Measurements from ENCODE around the gene DOC2A.

The DOC2A gene

GRCh38 chr16:29986931-29987330, 23.9 kb downstream of the DOC2A start:
- Histone ChIP-seq H3K9me3 (ENCODE audit: control insufficient read depth in 2 of 2, low read length in 2 of 2) (no peaks in the 10 kb centered on the region), H3K36me3 (ENCODE audit: control insufficient read depth in 2 of 2, insufficient read depth in 2 of 2, low read length in 2 of 2) (peaks cover 70 to 71% of the 10 kb centered on the region in 2 donors), H3K9ac (ENCODE audit: low read length in 2 of 2) (no peak overlapping the region), H3K4me3 (ENCODE audit: low read length in 2 of 2) (no peak overlapping the region), H3K27ac (ENCODE audit: low read length) (no peak overlapping the region), H3K4me1 (ENCODE audit: control insufficient read depth, insufficient read depth, low read length) (no peaks in the 10 kb centered on the region), H3K27me3 (ENCODE audit: control insufficient read depth in 1 of 2, insufficient read depth in 2 of 2, low read length in 2 of 2) (no peaks in the 10 kb centered on the region)

DNA sequence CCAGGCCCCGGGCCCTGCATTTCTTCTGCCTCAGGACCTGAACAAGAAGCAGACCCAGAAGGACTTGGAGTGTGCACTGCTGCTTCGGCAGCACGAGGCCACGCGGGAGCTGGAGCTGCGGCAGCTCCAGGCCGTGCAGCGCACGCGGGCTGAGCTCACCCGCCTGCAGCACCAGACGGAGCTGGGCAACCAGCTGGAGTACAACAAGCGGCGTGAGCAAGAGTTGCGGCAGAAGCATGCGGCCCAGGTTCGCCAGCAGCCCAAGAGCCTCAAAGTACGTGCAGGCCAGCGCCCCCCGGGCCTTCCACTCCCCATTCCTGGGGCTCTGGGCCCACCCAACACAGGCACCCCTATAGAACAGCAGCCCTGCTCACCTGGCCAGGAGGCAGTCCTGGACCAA, 24.6 kb downstream of the DOC2A start:
- Histone ChIP-seq H3K9me3 (ENCODE audit: control insufficient read depth in 2 of 2, low read length in 2 of 2) (no peaks in the 10 kb centered on the region), H3K27ac (ENCODE audit: low read length) (no peak overlapping the region), H3K27me3 (ENCODE audit: control insufficient read depth in 1 of 2, insufficient read depth in 2 of 2, low read length in 2 of 2) (no peaks in the 10 kb centered on the region), H3K9ac (ENCODE audit: low read length in 2 of 2) (no peak overlapping the region), H3K36me3 (ENCODE audit: control insufficient read depth in 2 of 2, insufficient read depth in 2 of 2, low read length in 2 of 2) (peaks cover 74 to 77% of the 10 kb centered on the region in 2 donors), H3K4me3 (ENCODE audit: low read length in 2 of 2) (no peak overlapping the region), H3K4me1 (ENCODE audit: control insufficient read depth, insufficient read depth, low read length) (no peaks in the 10 kb centered on the region)

GRCh38 chr16:29985271-29985811, 25.5 kb downstream of the DOC2A start:
- no peaks in the 10 kb centered on the region for H3K9me3 ChIP-seq (ENCODE audit: control insufficient read depth in 2 of 2, low read length in 2 of 2)
- H3K4me1 ChIP-seq (ENCODE audit: control insufficient read depth, insufficient read depth, low read length), result no peaks in the 10 kb centered on the region
- no peak overlapping the region for H3K4me3 ChIP-seq (ENCODE audit: low read length in 2 of 2)
- peaks cover 79 to 80% of the 10 kb centered on the region in 2 donors for H3K36me3 ChIP-seq (ENCODE audit: control insufficient read depth in 2 of 2, insufficient read depth in 2 of 2, low read length in 2 of 2)
- H3K9ac ChIP-seq (ENCODE audit: low read length in 2 of 2), result no peak overlapping the region
- no peaks in the 10 kb centered on the region for H3K27me3 ChIP-seq (ENCODE audit: control insufficient read depth in 1 of 2, insufficient read depth in 2 of 2, low read length in 2 of 2)
- no peak overlapping the region for H3K27ac ChIP-seq (ENCODE audit: low read length)

DNA sequence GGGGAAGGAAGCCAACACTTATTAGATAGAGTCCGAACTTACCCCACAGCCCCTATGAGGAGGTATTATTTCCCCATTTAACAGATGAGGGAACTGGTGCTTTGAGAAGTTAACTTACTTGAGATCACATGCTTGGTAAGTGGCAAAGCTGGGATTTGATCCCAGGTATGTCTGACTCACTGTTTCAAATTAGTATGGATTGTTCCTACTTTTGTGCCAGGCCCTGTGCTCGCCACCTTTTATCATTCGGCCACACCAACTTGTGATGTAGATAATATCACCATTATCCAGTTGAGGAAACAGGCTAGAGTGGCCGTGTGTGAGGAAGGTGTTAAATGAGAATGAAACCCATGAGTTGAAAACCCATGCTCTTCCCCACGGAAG, 26.1 kb downstream of the DOC2A start:
- Histone ChIP-seq H3K36me3 (ENCODE audit: control insufficient read depth in 2 of 2, insufficient read depth in 2 of 2, low read length in 2 of 2) (peaks cover 79 to 83% of the 10 kb centered on the region in 2 donors), H3K4me1 (ENCODE audit: control insufficient read depth, insufficient read depth, low read length) (no peaks in the 10 kb centered on the region), H3K27me3 (ENCODE audit: control insufficient read depth in 1 of 2, insufficient read depth in 2 of 2, low read length in 2 of 2) (no peaks in the 10 kb centered on the region), H3K4me3 (ENCODE audit: low read length in 2 of 2) (no peak overlapping the region), H3K9ac (ENCODE audit: low read length in 2 of 2) (no peak overlapping the region), H3K9me3 (ENCODE audit: control insufficient read depth in 2 of 2, low read length in 2 of 2) (no peaks in the 10 kb centered on the region), H3K27ac (ENCODE audit: low read length) (no peak overlapping the region)

- peaks cover 79 to 83% of the 10 kb centered on the region in 2 donors for H3K36me3 ChIP-seq (ENCODE audit: control insufficient read depth in 2 of 2, insufficient read depth in 2 of 2, low read length in 2 of 2)
- H3K9me3 ChIP-seq (ENCODE audit: control insufficient read depth in 2 of 2, low read length in 2 of 2), result no peaks in the 10 kb centered on the region
- H3K4me3 ChIP-seq (ENCODE audit: low read length in 2 of 2), result no peak overlapping the region
- H3K9ac ChIP-seq (ENCODE audit: low read length in 2 of 2), result no peak overlapping the region
- H3K27ac ChIP-seq (ENCODE audit: low read length), result no peak overlapping the region
- H3K27me3 ChIP-seq (ENCODE audit: control insufficient read depth in 1 of 2, insufficient read depth in 2 of 2, low read length in 2 of 2), result no peaks in the 10 kb centered on the region
- H3K4me1 ChIP-seq (ENCODE audit: control insufficient read depth, insufficient read depth, low read length), result no peaks in the 10 kb centered on the region
These were observed 26.6 kb downstream of the DOC2A start for GRCh38 chr16:29984137-29984763.

- H3K4me3 ChIP-seq (ENCODE audit: low read length in 2 of 2), result no peak overlapping the region
- H3K4me1 ChIP-seq (ENCODE audit: control insufficient read depth, insufficient read depth, low read length), result no peaks in the 10 kb centered on the region
- H3K36me3 ChIP-seq (ENCODE audit: control insufficient read depth in 2 of 2, insufficient read depth in 2 of 2, low read length in 2 of 2), result peaks cover 81 to 86% of the 10 kb centered on the region in 2 donors
- no peaks in the 10 kb centered on the region for H3K27me3 ChIP-seq (ENCODE audit: control insufficient read depth in 1 of 2, insufficient read depth in 2 of 2, low read length in 2 of 2)
- no peak overlapping the region for H3K27ac ChIP-seq (ENCODE audit: low read length)
- no peaks in the 10 kb centered on the region for H3K9me3 ChIP-seq (ENCODE audit: control insufficient read depth in 2 of 2, low read length in 2 of 2)
- H3K9ac ChIP-seq (ENCODE audit: low read length in 2 of 2), result no peak overlapping the region
These were observed 27.2 kb downstream of the DOC2A start for GRCh38 chr16:29983420-29984136.

- Histone ChIP-seq H3K9me3 (ENCODE audit: control insufficient read depth in 2 of 2, low read length in 2 of 2) (no peaks in the 10 kb centered on the region), H3K27me3 (ENCODE audit: control insufficient read depth in 1 of 2, insufficient read depth in 2 of 2, low read length in 2 of 2) (no peaks in the 10 kb centered on the region), H3K4me3 (ENCODE audit: low read length in 2 of 2) (no peak overlapping the region), H3K9ac (ENCODE audit: low read length in 2 of 2) (no peak overlapping the region), H3K36me3 (ENCODE audit: control insufficient read depth in 2 of 2, insufficient read depth in 2 of 2, low read length in 2 of 2) (peaks cover 83 to 89% of the 10 kb centered on the region in 2 donors), H3K27ac (ENCODE audit: low read length) (no peak overlapping the region), H3K4me1 (ENCODE audit: control insufficient read depth, insufficient read depth, low read length) (no peaks in the 10 kb centered on the region)
These were observed 28.0 kb downstream of the DOC2A start for GRCh38 chr16:29982560-29983419.

DNA sequence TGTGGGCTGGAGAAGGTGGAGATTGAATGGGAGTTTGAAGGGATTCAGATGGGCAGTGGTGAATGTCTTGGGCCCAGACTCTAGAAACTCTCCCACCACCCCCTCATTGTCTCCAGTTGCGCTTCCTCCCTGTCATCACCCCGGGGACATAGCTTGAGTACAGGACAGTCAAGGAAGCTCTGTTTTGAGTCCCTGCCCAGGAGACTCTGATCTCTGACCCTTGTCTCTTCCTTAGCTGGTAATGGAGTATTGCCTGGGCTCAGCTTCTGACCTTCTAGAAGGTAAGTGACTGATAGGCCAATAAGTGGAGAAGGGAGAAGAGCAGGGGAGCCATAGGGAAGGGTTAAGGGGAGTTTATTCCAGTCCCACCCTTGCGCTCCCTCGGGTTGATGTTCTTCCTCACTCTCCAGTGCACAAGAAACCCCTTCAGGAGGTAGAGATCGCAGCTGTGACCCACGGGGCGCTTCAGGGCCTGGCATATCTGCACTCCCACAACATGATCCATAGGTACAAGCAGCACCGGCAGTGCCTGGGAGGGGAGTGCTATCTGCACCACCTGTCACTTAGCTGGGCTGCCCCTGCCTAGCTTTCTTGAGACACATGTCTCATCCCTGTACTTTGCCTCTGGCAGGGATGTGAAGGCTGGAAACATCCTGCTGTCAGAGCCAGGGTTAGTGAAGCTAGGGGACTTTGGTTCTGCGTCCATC, 32.1 kb downstream of the DOC2A start:
- Histone ChIP-seq H3K27ac (ENCODE audit: low read length) (peak overlapping the region; percentile 11), H3K9ac (ENCODE audit: low read length in 2 of 2) (no peak overlapping the region), H3K36me3 (ENCODE audit: control insufficient read depth in 2 of 2, insufficient read depth in 2 of 2, low read length in 2 of 2) (peaks cover 54 to 56% of the 10 kb centered on the region in 2 donors), H3K4me1 (ENCODE audit: control insufficient read depth, insufficient read depth, low read length) (peaks cover 31% of the 10 kb centered on the region), H3K4me3 (ENCODE audit: low read length in 2 of 2) (no peak overlapping the region), H3K9me3 (ENCODE audit: control insufficient read depth in 2 of 2, low read length in 2 of 2) (no peaks in the 10 kb centered on the region), H3K27me3 (ENCODE audit: control insufficient read depth in 1 of 2, insufficient read depth in 2 of 2, low read length in 2 of 2) (no peaks in the 10 kb centered on the region)

DNA sequence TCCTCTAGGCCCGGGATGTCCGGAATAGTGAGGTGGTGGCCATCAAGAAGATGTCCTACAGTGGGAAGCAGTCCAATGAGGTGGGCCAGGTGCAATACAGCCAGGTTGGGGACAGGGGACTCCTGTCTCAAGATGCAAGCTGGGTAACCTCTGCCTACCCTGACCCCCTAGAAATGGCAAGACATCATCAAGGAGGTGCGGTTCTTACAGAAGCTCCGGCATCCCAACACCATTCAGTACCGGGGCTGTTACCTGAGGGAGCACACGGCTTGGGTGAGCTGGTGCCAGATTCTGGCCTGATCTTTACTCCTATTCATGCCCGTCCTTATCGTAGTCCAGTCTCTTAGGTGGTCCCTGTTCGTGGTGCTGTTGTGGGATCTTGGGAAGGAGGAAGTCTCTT, 32.7 kb downstream of the DOC2A start:
- Histone ChIP-seq H3K9me3 (ENCODE audit: control insufficient read depth in 2 of 2, low read length in 2 of 2) (no peaks in the 10 kb centered on the region), H3K4me3 (ENCODE audit: low read length in 2 of 2) (no peak overlapping the region), H3K36me3 (ENCODE audit: control insufficient read depth in 2 of 2, insufficient read depth in 2 of 2, low read length in 2 of 2) (peaks cover 48 to 49% of the 10 kb centered on the region in 2 donors), H3K4me1 (ENCODE audit: control insufficient read depth, insufficient read depth, low read length) (peaks cover 33% of the 10 kb centered on the region), H3K27me3 (ENCODE audit: control insufficient read depth in 1 of 2, insufficient read depth in 2 of 2, low read length in 2 of 2) (no peaks in the 10 kb centered on the region), H3K27ac (ENCODE audit: low read length) (peak overlapping the region; percentile 24), H3K9ac (ENCODE audit: low read length in 2 of 2) (no peak overlapping the region)
